ENCODE results near the gene RPL35.

DNA sequence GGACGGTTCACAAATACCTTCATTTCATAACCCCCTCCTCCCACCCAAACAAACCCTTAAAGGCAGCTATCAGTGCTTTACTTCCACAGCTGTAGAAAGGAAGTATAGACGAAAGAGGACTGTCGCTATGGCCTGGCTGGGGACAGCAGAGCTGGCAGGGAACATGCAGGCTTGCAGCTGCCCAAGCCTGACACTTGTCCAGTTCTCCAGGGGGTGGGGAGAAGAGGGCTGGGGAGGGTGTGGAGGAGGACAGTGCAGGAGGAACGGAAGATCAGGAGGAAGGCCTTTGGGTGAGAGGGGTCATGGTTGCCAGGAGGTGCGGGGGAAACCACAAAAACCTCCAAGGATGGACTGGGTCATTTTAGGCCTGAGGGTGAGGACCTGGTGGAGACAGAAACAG, 26.1 kb upstream of the RPL35 start:
- TF ChIP-seq, protein P1, sequence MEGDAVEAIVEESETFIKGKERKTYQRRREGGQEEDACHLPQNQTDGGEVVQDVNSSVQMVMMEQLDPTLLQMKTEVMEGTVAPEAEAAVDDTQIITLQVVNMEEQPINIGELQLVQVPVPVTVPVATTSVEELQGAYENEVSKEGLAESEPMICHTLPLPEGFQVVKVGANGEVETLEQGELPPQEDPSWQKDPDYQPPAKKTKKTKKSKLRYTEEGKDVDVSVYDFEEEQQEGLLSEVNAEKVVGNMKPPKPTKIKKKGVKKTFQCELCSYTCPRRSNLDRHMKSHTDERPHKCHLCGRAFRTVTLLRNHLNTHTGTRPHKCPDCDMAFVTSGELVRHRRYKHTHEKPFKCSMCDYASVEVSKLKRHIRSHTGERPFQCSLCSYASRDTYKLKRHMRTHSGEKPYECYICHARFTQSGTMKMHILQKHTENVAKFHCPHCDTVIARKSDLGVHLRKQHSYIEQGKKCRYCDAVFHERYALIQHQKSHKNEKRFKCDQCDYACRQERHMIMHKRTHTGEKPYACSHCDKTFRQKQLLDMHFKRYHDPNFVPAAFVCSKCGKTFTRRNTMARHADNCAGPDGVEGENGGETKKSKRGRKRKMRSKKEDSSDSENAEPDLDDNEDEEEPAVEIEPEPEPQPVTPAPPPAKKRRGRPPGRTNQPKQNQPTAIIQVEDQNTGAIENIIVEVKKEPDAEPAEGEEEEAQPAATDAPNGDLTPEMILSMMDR (IDR thresholded peaks at IDR 0.05): no peak
- TF ChIP-seq POLR2A (IDR thresholded peaks at IDR 0.05): no peak
